Testis (tissue), 3 donors: ENCODE data around the gene MYH14. TPM values are rescaled to one million over a fixed set of nuclear protein-coding genes. Genes with fewer than 3 reads are reported as not detected.

ENCODE experiments used
- DNase-seq: peaks from one replicate; pipeline ENCODE4 v3.0.0-alpha.2; 2019
- H3K27ac ChIP-seq, 2 donors: fragments of 200-600 bp; sonication (generic); one replicate each; pipeline ENCODE4 v1.5.1; 2019
- H3K27me3 ChIP-seq: fragments of 200-600 bp; sonication (generic); one replicate; pipeline ENCODE4 v1.5.1; 2019
- H3K36me3 ChIP-seq: fragments of 200-600 bp; sonication (generic); one replicate; pipeline ENCODE4 v1.5.1; 2017; ENCODE audit warnings: low read depth; ENCODE audit errors: missing control alignments
- H3K4me1 ChIP-seq: fragments of 200-600 bp; sonication (generic); one replicate; pipeline ENCODE4 v1.5.1; 2019
- H3K4me3 ChIP-seq, 2 donors: fragments of 200-600 bp; sonication (generic); one replicate each; pipeline ENCODE4 v1.5.1; 2017 to 2019
- H3K9me3 ChIP-seq: fragments of 200-600 bp; sonication (generic); one replicate; pipeline ENCODE4 v1.5.1; 2017
- CTCF ChIP-seq, 3 experiments: fragments of 450-650 bp in 2 of 3; fragments of 200-600 bp in 1 of 3; sonication (generic) in 1 of 3; IDR thresholded peaks; one replicate each; pipeline ENCODE4 v1.5.1; 2016 to 2019; ENCODE audit warnings: antibody characterized with exemption in 3 of 3, mild to moderate bottlenecking in 2 of 3, moderate library complexity in 1 of 3
- POLR2A ChIP-seq: fragments of 450-650 bp; IDR thresholded peaks from one replicate; pipeline ENCODE4 v1.6.1; 2017; ENCODE audit warnings: antibody characterized with exemption, mild to moderate bottlenecking, moderate library complexity
- WGBS, 2 donors: methylation state at CpG; one replicate each; pipeline ENCODE4 v1.1.5; 2018; 5-methylcytosine and 5-hydroxymethylcytosine counted together
- intact Hi-C: fragments of 100-400 bp; cut with DNase I; formaldehyde crosslinking; loops from one replicate; pipeline ENCODE4 v1.15.1; 2023; ENCODE audit warnings: low total_unique reads
- polyA plus RNA-seq: library from polyadenylated mRNA; stranded (reverse); fragments of 350-450 nt; fragmentation: Illumina TruSeq; extraction: RNeasy Lipid Tissue Mini Kit (QIAGEN cat#74804); gene quantifications from one replicate; pipeline ENCODE4 v1.2.3, GENCODE V29; 2014; ENCODE audit warnings: low read depth, low replicate concordance; ENCODE audit not compliant: insufficient read depth
- total RNA-seq, 2 donors: library from RNA; depleted of rRNA; stranded (reverse); fragments of >200 nt; gene quantifications; one replicate each; pipeline ENCODE4 v1.2.3, GENCODE V29; 2016

The MYH14 gene
- total and polyA plus RNA-seq, 3 donors from 2014 or later, result 6.0 to 7.9 (median 7.8) TPM

GRCh38 chr19:50317115-50317514 is 113.7 kb downstream of the MYH14 start:
- Histone ChIP-seq H3K27ac (no peak overlapping the region), H3K27me3 (no peaks in the 10 kb centered on the region), H3K4me1 (no peaks in the 10 kb centered on the region), H3K36me3 (no peaks in the 10 kb centered on the region), H3K9me3 (no peaks in the 10 kb centered on the region), H3K4me3 (no peak overlapping the region)
- 64 to 78% methylated on average over 4 of the region's 4 CpGs for WGBS, 2 donors
- DNase-seq, result no peak
- no peak for TF ChIP-seq CTCF (IDR thresholded peaks at IDR 0.05)
- no peak for TF ChIP-seq POLR2A
- intact Hi-C loops, result no loop called here

- no peaks in the 10 kb centered on the region for H3K9me3 ChIP-seq
- intact Hi-C loops, result no loop called here
- no peak overlapping the region for H3K4me3 ChIP-seq
- TF ChIP-seq CTCF (IDR thresholded peaks at IDR 0.05) (no peak), POLR2A (no peak)
- H3K36me3 ChIP-seq, result no peaks in the 10 kb centered on the region
- no peaks in the 10 kb centered on the region for H3K27me3 ChIP-seq
- no peak for DNase-seq
- H3K27ac ChIP-seq, result no peak overlapping the region
- 87 to 90% methylated on average over 8 of the region's 8 CpGs for WGBS, 2 donors
- no peaks in the 10 kb centered on the region for H3K4me1 ChIP-seq
Observed at GRCh38 chr19:50318438-50318837, 115.0 kb downstream of the MYH14 start.

GRCh38 chr19:50319156-50319555 is 115.7 kb downstream of the MYH14 start:
- 80 to 86% methylated on average over 11 of the region's 11 CpGs for WGBS, 2 donors

GRCh38 chr19:50320051-50320450 is 116.6 kb downstream of the MYH14 start:
- Histone ChIP-seq H3K27ac (no peak overlapping the region), H3K36me3 (no peaks in the 10 kb centered on the region), H3K4me3 (no peak overlapping the region), H3K4me1 (no peaks in the 10 kb centered on the region), H3K27me3 (no peaks in the 10 kb centered on the region), H3K9me3 (no peaks in the 10 kb centered on the region)
- no peak for TF ChIP-seq CTCF (IDR thresholded peaks at IDR 0.05)
- TF ChIP-seq POLR2A, result no peak
- intact Hi-C loops, result no loop called here
- 86 to 90% methylated on average over 11 to 12 of the region's 12 CpGs for WGBS, 2 donors
- no peak for DNase-seq

More at GRCh38 chr19:50319156-50319555, 115.7 kb downstream of the MYH14 start:
- Histone ChIP-seq H3K4me3 (no peak overlapping the region), H3K27ac (no peak overlapping the region), H3K36me3 (no peaks in the 10 kb centered on the region), H3K4me1 (no peaks in the 10 kb centered on the region), H3K9me3 (no peaks in the 10 kb centered on the region), H3K27me3 (no peaks in the 10 kb centered on the region)
- no peak for TF ChIP-seq CTCF (IDR thresholded peaks at IDR 0.05)
- no peak for TF ChIP-seq POLR2A
- no peak for DNase-seq
- intact Hi-C loops, result no loop called here

GRCh38 chr19:50320596-50320995 is 117.2 kb downstream of the MYH14 start:
- 87 to 91% methylated on average over 20 of the region's 20 CpGs for WGBS, 2 donors
- intact Hi-C loops, result no loop called here
- TF ChIP-seq CTCF (IDR thresholded peaks at IDR 0.05) (no peak), POLR2A (no peak)

More at GRCh38 chr19:50320596-50320995, 117.2 kb downstream of the MYH14 start:
- Histone ChIP-seq H3K9me3 (no peaks in the 10 kb centered on the region), H3K4me1 (no peaks in the 10 kb centered on the region), H3K4me3 (no peak overlapping the region), H3K36me3 (no peaks in the 10 kb centered on the region), H3K27ac (no peak overlapping the region), H3K27me3 (no peaks in the 10 kb centered on the region)
- no peak for DNase-seq
